HCT116 (cell line): ENCODE results near the gene NINJ1. TPM values are rescaled to one million over a fixed set of nuclear protein-coding genes. Genes with fewer than 3 reads are reported as not detected.

Experiments
- EZH2phosphoT487 ChIP-seq: fragments of 200-600 bp; IDR thresholded peaks from 2 replicates; pipeline ENCODE4 v1.6.1; 2018; ENCODE audit warnings: antibody characterized with exemption, borderline replicate concordance
- MAX ChIP-seq: IDR thresholded peaks from 2 replicates; pipeline ENCODE4 v1.6.1; 2012
- POLR2A ChIP-seq: IDR thresholded peaks from 2 replicates; pipeline ENCODE4 v1.7.0; 2011; ENCODE audit warnings: borderline replicate concordance; ENCODE audit not compliant: insufficient read depth, insufficient read length; ENCODE audit errors: extremely low read depth
- POLR2AphosphoS5 ChIP-seq: IDR thresholded peaks from 2 replicates; pipeline ENCODE4 v1.6.1; 2011; ENCODE audit warnings: mild to moderate bottlenecking, low read depth, low read length, moderate library complexity
- RAD21 ChIP-seq: IDR thresholded peaks from 2 replicates; pipeline ENCODE4 v1.6.1; 2012; ENCODE audit warnings: low read depth, mild to moderate bottlenecking
- REST ChIP-seq: IDR thresholded peaks from 2 replicates; pipeline ENCODE4 v1.6.1; 2012; ENCODE audit warnings: low read depth
- SIN3A ChIP-seq: IDR thresholded peaks from 2 replicates; pipeline ENCODE4 v1.6.1; 2012; ENCODE audit warnings: low read depth
- YY1 ChIP-seq: IDR thresholded peaks from 2 replicates; pipeline ENCODE4 v1.6.1; 2011; ENCODE audit warnings: low read length, low read depth, moderate library complexity, mild to moderate bottlenecking; ENCODE audit not compliant: insufficient replicate concordance; ENCODE audit errors: extremely low read depth
- ZBTB33 ChIP-seq: IDR thresholded peaks from 2 replicates; pipeline ENCODE4 v1.6.1; 2011; ENCODE audit warnings: mild to moderate bottlenecking, low read length, moderate library complexity; ENCODE audit not compliant: insufficient replicate concordance; ENCODE audit errors: extremely low read depth
- ZNF274 ChIP-seq: fragments of 200-500 bp; sonication (Bioruptor generic); IDR thresholded peaks from 2 replicates; pipeline ENCODE4 v1.6.1; 2014; ENCODE audit warnings: mild to moderate bottlenecking, low read depth, low read length, inconsistent platforms
- total RNA-seq: library from RNA; stranded (reverse); gene quantifications from one replicate; pipeline ENCODE4 v1.2.1, GENCODE V29; 2021; ENCODE audit not compliant: unreplicated experiment

Gene NINJ1
- total RNA-seq, 1 experiment from 2014 or later, result 34.4 TPM

DNA sequence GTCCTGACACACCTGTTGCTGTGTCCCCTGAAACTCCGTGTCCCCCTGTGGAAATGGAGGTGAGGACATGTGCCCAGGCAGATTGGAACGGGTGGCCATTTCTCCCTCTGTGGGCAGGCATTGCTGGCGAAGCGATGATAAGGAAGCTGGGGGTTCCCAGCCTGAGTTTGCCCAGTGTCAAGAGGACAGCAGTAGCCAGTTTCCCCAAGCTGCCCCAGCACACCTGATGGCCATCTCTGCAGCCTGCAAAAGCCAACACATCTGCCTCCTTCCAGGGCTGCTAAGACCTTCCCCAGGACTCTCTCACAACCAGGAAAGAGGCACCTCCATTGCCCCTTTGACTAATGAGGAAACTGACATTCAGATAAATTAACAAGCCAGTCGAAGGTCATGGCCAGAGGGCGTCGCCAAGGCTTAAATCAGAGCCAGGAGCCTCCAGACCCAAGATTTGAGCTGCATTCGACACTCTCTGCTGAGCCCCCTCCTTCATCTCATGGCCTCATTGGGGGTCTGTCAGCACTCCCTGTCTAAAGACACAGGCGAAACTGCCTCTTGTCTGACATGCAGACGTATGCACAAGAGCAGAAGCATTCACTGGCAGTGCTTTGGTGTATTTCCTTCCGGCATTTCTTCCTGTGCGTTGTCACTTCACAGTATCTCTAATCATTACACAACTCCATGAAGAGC lies 39.5 kb upstream of the NINJ1 start (continued):
- TF ChIP-seq REST (no peak), POLR2A (no peak), YY1 (no peak), EZH2phosphoT487 (no peak), ZNF274 (no peak), POLR2AphosphoS5 (no peak), RAD21 (no peak), ZBTB33 (no peak), MAX (no peak), SIN3A (no peak)
- TF ChIP-seq, all 23 proteins: peak for 0
